Panc1 (cell line): ENCODE data around the gene CLDN16.

ENCODE experiments used
- CTCF ChIP-seq: fragments of 450-650 bp; IDR thresholded peaks from 2 replicates; pipeline ENCODE4 v1.5.1; 2017; ENCODE audit warnings: mild to moderate bottlenecking
- POLR2AphosphoS5 ChIP-seq: IDR thresholded peaks from 2 replicates; pipeline ENCODE4 v1.6.1; 2012; ENCODE audit warnings: mild to moderate bottlenecking, low read depth, low read length, moderate library complexity
- REST ChIP-seq, 2 experiments: IDR thresholded peaks; 2 replicates each; pipeline ENCODE4 v1.6.1; 2011 to 2012; ENCODE audit warnings: low read depth in 2 of 2, control low read depth in 1 of 2, low read length in 1 of 2, mild to moderate bottlenecking in 1 of 2, moderate library complexity in 1 of 2; ENCODE audit not compliant: insufficient read depth in 1 of 2
- SIN3A ChIP-seq: IDR thresholded peaks from 2 replicates; pipeline ENCODE4 v1.6.1; 2012; ENCODE audit warnings: low read depth, mild to moderate bottlenecking, low read length, moderate library complexity, borderline replicate concordance; ENCODE audit not compliant: insufficient read depth
- TCF7L2 ChIP-seq: IDR thresholded peaks from 2 replicates; pipeline ENCODE4 v1.6.1; 2011; ENCODE audit warnings: mild to moderate bottlenecking, low read depth, low read length, inconsistent platforms

GRCh38 chr3:190352861-190353457 is 35.0 kb upstream of the CLDN16 start:
- no peak for TF ChIP-seq CTCF
- no peak for TF ChIP-seq REST (IDR thresholded peaks at IDR 0.05; ENCODE audit: insufficient read depth in 1 of 2, low read depth in 2 of 2, low read length in 1 of 2)
- no peak for TF ChIP-seq POLR2AphosphoS5
- TF ChIP-seq TCF7L2: no peak
- TF ChIP-seq SIN3A: no peak
